Lung (tissue), 12 donors: Measurements from ENCODE around the gene MPIG6B. TPM values are rescaled to one million over a fixed set of nuclear protein-coding genes. Genes with fewer than 3 reads are reported as not detected.

Experiments
- ATAC-seq: fragments of 200-7000 bp; cut with Tn5 transposase; one replicate; pipeline ENCODE4 v1.9.1; 2020; ENCODE audit warnings: moderate number of reproducible peaks; ENCODE audit not compliant: insufficient read depth, low FRiP score
- DNase-seq, 3 donors: peaks; one replicate each; pipeline ENCODE4 v3.0.0-alpha.2; 2013 to 2017
- H3K27ac ChIP-seq, 2 donors: one replicate each; pipeline ENCODE4 v1.5.1; 2013; ENCODE audit warnings: mild to moderate bottlenecking in 2 of 2, moderate library complexity in 2 of 2, control low read depth in 1 of 2, inconsistent platforms in 1 of 2, low read depth in 1 of 2, low read length in 1 of 2
- H3K27me3 ChIP-seq, 3 donors: one replicate each; pipeline ENCODE4 v1.5.1; 2013; ENCODE audit warnings: low read length in 2 of 3; ENCODE audit not compliant: control insufficient read depth in 3 of 3, insufficient read depth in 3 of 3
- H3K36me3 ChIP-seq, 4 donors: one replicate each; pipeline ENCODE4 v1.5.1; 2013; ENCODE audit warnings: low read length in 4 of 4, mild to moderate bottlenecking in 1 of 4, moderate library complexity in 1 of 4; ENCODE audit not compliant: control insufficient read depth in 4 of 4, insufficient read depth in 4 of 4
- H3K4me1 ChIP-seq, 5 donors: one replicate each; pipeline ENCODE4 v1.5.1; 2013; ENCODE audit warnings: low read length in 5 of 5, mild to moderate bottlenecking in 2 of 5, moderate library complexity in 1 of 5; ENCODE audit not compliant: control insufficient read depth in 5 of 5, insufficient read depth in 5 of 5
- H3K4me3 ChIP-seq: one replicate; pipeline ENCODE4 v1.5.1; 2013; ENCODE audit warnings: mild to moderate bottlenecking, control low read depth, moderate library complexity
- H3K9ac ChIP-seq, 2 donors: one replicate each; pipeline ENCODE4 v1.5.1; 2013; ENCODE audit warnings: low read length in 2 of 2, control low read depth in 1 of 2; ENCODE audit not compliant: insufficient read depth in 1 of 2
- H3K9me3 ChIP-seq, 4 donors: one replicate each; pipeline ENCODE4 v1.5.1; 2013; ENCODE audit warnings: low read length in 3 of 4, mild to moderate bottlenecking in 1 of 4, moderate library complexity in 1 of 4; ENCODE audit not compliant: control insufficient read depth in 4 of 4, insufficient read depth in 3 of 4
- CTCF ChIP-seq: IDR thresholded peaks from 2 replicates; pipeline ENCODE4 v1.5.1; 2012; ENCODE audit warnings: mild to moderate bottlenecking; ENCODE audit errors: control extremely low read depth, extremely low read depth
- WGBS, 2 donors: extraction: QIAGEN DNeasy Blood & Tissue Kit; methylation state at CpG; one replicate each; pipeline ENCODE4 v1.1.7; 2013; 5-methylcytosine and 5-hydroxymethylcytosine counted together
- polyA plus RNA-seq, 2 donors: library from polyadenylated mRNA; stranded (reverse); fragments of 200-250 nt; gene quantifications; one replicate each; pipeline ENCODE4 v1.2.1, GENCODE V29; 2013
- total RNA-seq, 2 donors: library from RNA; depleted of rRNA in 1 of 2; stranded (reverse); fragments of >200 nt in 1 of 2; gene quantifications; one replicate each; pipeline ENCODE4 v1.2.1, GENCODE V29; 2014 to 2021
- donor health status: control.
- donor health status: control.
- donor health status: Bipolar disorder and iron deficiency.
- donor health status: healthy.
- donor health status: DM: yes; HTN: yes; CAD: no.

The MPIG6B gene
- total and polyA plus RNA-seq, 4 donors: 0.45 to 2.3 (median 0.86) TPM

GRCh38 chr6:31693535-31693934 is 29.6 kb upstream of the MPIG6B start:
- no peak for TF ChIP-seq CTCF
- no peak overlapping the region for H3K27ac ChIP-seq
- DNase-seq (no peak), ATAC-seq (no peak)
- H3K9me3 ChIP-seq: no peaks in the 10 kb centered on the region
- 89 to 95% methylated on average over 6 of the region's 6 CpGs for WGBS, 2 donors
- H3K4me1 ChIP-seq: peaks cover 0 to 11% (median 0%) of the 10 kb centered on the region in 5 donors
- H3K9ac ChIP-seq: no peak overlapping the region
- H3K36me3 ChIP-seq: peaks cover 15 to 60% (median 24%) of the 10 kb centered on the region in 4 donors
- no peak overlapping the region for H3K4me3 ChIP-seq
- H3K27me3 ChIP-seq: no peaks in the 10 kb centered on the region

DNA sequence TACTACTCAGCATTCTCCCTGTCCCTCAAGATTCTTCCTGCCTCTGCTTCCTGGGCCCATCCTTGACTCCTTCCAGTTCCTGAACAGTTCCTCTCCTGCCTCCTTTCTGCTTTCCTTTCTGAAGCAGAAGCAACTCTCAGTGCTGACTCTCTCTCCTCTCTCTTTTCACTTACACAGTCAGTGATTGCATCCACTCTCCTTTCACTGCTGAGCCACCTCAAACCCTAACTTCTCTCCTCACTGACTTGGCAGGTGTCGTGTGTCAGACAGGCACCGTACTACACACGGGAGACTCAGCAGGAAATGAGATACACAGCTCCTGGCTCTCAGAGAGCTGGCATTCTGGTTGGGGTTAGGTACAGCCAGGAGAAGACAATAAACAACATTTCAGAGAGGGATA is 25.6 kb upstream of the MPIG6B start:
- Histone ChIP-seq H3K4me1 (peaks cover 7 to 17% (median 11%) of the 10 kb centered on the region in 5 donors), H3K27ac (no peak overlapping the region), H3K36me3 (peaks cover 12 to 36% (median 21%) of the 10 kb centered on the region in 4 donors), H3K27me3 (no peaks in the 10 kb centered on the region), H3K4me3 (no peak overlapping the region), H3K9ac (peak overlapping the region in 1 of 2 donors; percentile 25), H3K9me3 (no peaks in the 10 kb centered on the region)
- WGBS, 2 donors: 51 to 57% methylated on average over 3 of the region's 3 CpGs
- no peak for TF ChIP-seq CTCF
- ATAC-seq (no peak), DNase-seq (no peak)

DNA sequence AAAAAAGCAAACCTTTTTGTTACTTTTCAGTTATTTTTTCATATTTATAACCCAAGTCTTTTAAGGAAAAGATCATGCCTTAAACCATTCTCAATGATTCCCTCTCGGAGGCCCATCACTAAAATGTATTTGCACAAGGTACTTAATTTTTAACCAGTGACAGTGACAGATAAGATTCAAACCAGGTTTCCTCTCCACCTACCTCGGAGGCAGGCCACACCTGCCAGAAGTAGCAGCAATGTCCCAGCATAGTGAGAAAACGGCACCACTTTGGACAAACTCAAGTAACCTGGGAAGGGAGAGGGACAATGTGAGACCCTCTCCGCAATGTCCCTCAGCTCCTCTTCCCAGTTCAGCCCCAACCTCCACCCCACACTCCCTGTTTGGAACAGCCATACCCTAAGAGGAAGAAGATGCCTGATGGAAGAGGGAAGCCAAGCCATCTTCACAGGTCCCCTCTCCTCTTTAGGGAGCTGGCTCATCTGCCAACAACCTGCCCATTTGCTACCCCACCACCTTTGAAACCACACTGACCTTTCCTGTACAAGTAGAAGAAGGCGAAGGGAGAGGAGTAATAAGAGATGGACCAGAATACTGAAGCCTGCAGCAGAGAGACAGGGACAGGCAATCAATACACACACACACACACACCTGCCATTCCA is 22.3 kb upstream of the MPIG6B start:
- no peaks in the 10 kb centered on the region for H3K9me3 ChIP-seq
- H3K4me3 ChIP-seq: no peak overlapping the region
- DNase-seq: no peak
- WGBS, 2 donors: 84 to 93% methylated on average over 5 of the region's 5 CpGs
- TF ChIP-seq CTCF: no peak
- ATAC-seq: no peak
- peak overlapping the region in 1 of 2 donors; percentile 63 for H3K27ac ChIP-seq
- H3K9ac ChIP-seq: no peak overlapping the region
- peaks cover 0 to 17% (median 10%) of the 10 kb centered on the region in 4 donors for H3K36me3 ChIP-seq
- H3K4me1 ChIP-seq: peaks cover 7 to 17% (median 11%) of the 10 kb centered on the region in 5 donors
- H3K27me3 ChIP-seq: no peaks in the 10 kb centered on the region
